SK-N-SH (cell line): Measurements from ENCODE around the gene C16orf96. TPM values are rescaled to one million over a fixed set of nuclear protein-coding genes. Genes with fewer than 3 reads are reported as not detected.

Experiments
- CTCF ChIA-PET: fragments of 300-600, 350-600 bp; formaldehyde crosslinking; extraction: SDS; loops from one replicate; lab custom pipeline; 2021; lab: Yijun Ruan, JAX
- POLR2A ChIA-PET: fragments of 350-600 bp; sonication (Branson Sonifier 250); formaldehyde crosslinking; extraction: SDS; loops from one replicate; lab custom pipeline; 2020; ENCODE audit warnings: antibody characterized with exemption, inconsistent platforms; lab: Yijun Ruan, JAX
- DNase-seq: peaks from one replicate; pipeline ENCODE4 v3.0.0; 2012
- H2AFZ ChIP-seq: fragments of 200-600 bp; sonication (generic); 2 replicates; pipeline ENCODE4 v1.8.1; 2016; ENCODE audit warnings: antibody characterized with exemption, mild to moderate bottlenecking, low read depth
- H3F3A ChIP-seq: fragments of 200-600 bp; sonication (generic); replicated peaks from 2 replicates; pipeline ENCODE3; 2016; ENCODE audit warnings: antibody characterized with exemption, mild to moderate bottlenecking; ENCODE audit not compliant: insufficient read depth
- H3K27ac ChIP-seq, 2 experiments: fragments of 200-500 bp in 1 of 2; fragments of 200-600 bp in 1 of 2; sonication (Bioruptor generic) in 1 of 2; sonication (generic), shearing (Covaris generic) in 1 of 2; 2 replicates each; pipeline versions ENCODE4 v1.5.1 to v1.6.1; 2014 to 2016; ENCODE audit warnings: low read depth in 2 of 2, inconsistent platforms in 1 of 2, low read length in 1 of 2, mild to moderate bottlenecking in 1 of 2, mixed read lengths in 1 of 2
- H3K27me3 ChIP-seq: fragments of 200-600 bp; sonication (generic), shearing (Covaris generic); 2 replicates; pipeline ENCODE4 v1.6.1; 2016; ENCODE audit warnings: mixed run types; ENCODE audit not compliant: insufficient read depth
- H3K36me3 ChIP-seq, 2 experiments: fragments of 200-500 bp in 1 of 2; fragments of 200-600 bp in 1 of 2; sonication (Bioruptor generic) in 1 of 2; sonication (generic) in 1 of 2; replicated peaks in 1 of 2; 2 replicates each; pipeline versions ENCODE3 to v1.5.1; 2014 to 2016; ENCODE audit warnings: low read length in 1 of 2, mild to moderate bottlenecking in 1 of 2; ENCODE audit not compliant: insufficient read depth in 2 of 2, control insufficient read depth in 1 of 2
- H3K4me1 ChIP-seq, 2 experiments: fragments of 200-500 bp in 1 of 2; fragments of 200-600 bp in 1 of 2; sonication (Bioruptor generic) in 1 of 2; sonication (generic), shearing (Covaris generic) in 1 of 2; 2 replicates each; pipeline versions ENCODE4 v1.5.1 to v1.6.1; 2014 to 2016; ENCODE audit warnings: low read depth in 1 of 2, low read length in 1 of 2, mixed run types in 1 of 2; ENCODE audit not compliant: insufficient read depth in 2 of 2, control insufficient read depth in 1 of 2
- H3K4me2 ChIP-seq: fragments of 200-600 bp; sonication (generic), shearing (Covaris generic); 2 replicates; pipeline ENCODE4 v1.6.1; 2017; ENCODE audit warnings: mixed run types
- H3K4me3 ChIP-seq, 2 experiments: fragments of 200-500 bp in 1 of 2; fragments of 200-600 bp in 1 of 2; sonication (Bioruptor generic) in 1 of 2; sonication (generic), shearing (Covaris generic) in 1 of 2; 2 replicates each; pipeline versions ENCODE4 v1.5.1 to v1.8.1; 2014 to 2016; ENCODE audit warnings: low read depth in 2 of 2, inconsistent platforms in 1 of 2, low read length in 1 of 2, mild to moderate bottlenecking in 1 of 2, mixed read lengths in 1 of 2, moderate library complexity in 1 of 2
- H3K79me2 ChIP-seq: fragments of 200-600 bp; sonication (generic); 2 replicates; pipeline ENCODE4 v1.8.1; 2017; ENCODE audit warnings: mild to moderate bottlenecking; ENCODE audit not compliant: insufficient read depth
- H3K9ac ChIP-seq: fragments of 200-600 bp; sonication (generic); 2 replicates; pipeline ENCODE4 v1.6.1; 2017; ENCODE audit warnings: mixed run types
- H3K9me2 ChIP-seq: fragments of 200-600 bp; sonication (generic); 2 replicates; pipeline ENCODE4 v1.6.1; 2017; ENCODE audit warnings: mixed run types
- H3K9me3 ChIP-seq: fragments of 200-600 bp; sonication (generic); 2 replicates; pipeline ENCODE4 v1.6.1; 2017; ENCODE audit warnings: mixed run types, mild to moderate bottlenecking, moderate library complexity
- H4K20me1 ChIP-seq: fragments of 200-600 bp; sonication (generic); 2 replicates; pipeline ENCODE4 v1.6.1; 2017; ENCODE audit warnings: mild to moderate bottlenecking, mixed run types; ENCODE audit not compliant: insufficient read depth
- EP300 ChIP-seq, 2 experiments: IDR thresholded peaks; 2 replicates each; pipeline versions ENCODE4 v1.4.0 to v1.6.1; 2012; ENCODE audit warnings: borderline replicate concordance in 1 of 2, low read depth in 1 of 2, low read length in 1 of 2
- EZH2phosphoT487 ChIP-seq: fragments of 200-600 bp; sonication (generic); IDR thresholded peaks from 2 replicates; pipeline ENCODE4 v1.6.1; 2017; ENCODE audit warnings: low read depth, mixed run types, mild to moderate bottlenecking, antibody characterized with exemption, moderate library complexity, borderline replicate concordance
- FOXJ3 ChIP-seq: sonication (generic); formaldehyde crosslinking; IDR thresholded peaks from 2 replicates; pipeline ENCODE4 v1.5.1; 2020; ENCODE audit warnings: mild to moderate bottlenecking, missing genetic modification reagents
- FOXM1 ChIP-seq: IDR thresholded peaks from 2 replicates; pipeline ENCODE4 v1.4.0; 2012; ENCODE audit warnings: low read depth, mild to moderate bottlenecking
- NFIC ChIP-seq: IDR thresholded peaks from 2 replicates; pipeline ENCODE4 v1.4.0; 2012; ENCODE audit warnings: borderline replicate concordance
- RCOR1 ChIP-seq: fragments of 150-350 bp; IDR thresholded peaks from 2 replicates; pipeline ENCODE4 v1.6.1; 2017; ENCODE audit warnings: antibody characterized with exemption, low read length
- RXRA ChIP-seq: IDR thresholded peaks from 2 replicates; pipeline ENCODE4 v1.4.0; 2012; ENCODE audit warnings: low read depth, mild to moderate bottlenecking, borderline replicate concordance
- SIN3A ChIP-seq: IDR thresholded peaks from 2 replicates; pipeline ENCODE4 v1.6.1; 2012; ENCODE audit warnings: low read depth, mild to moderate bottlenecking, low read length, moderate library complexity, borderline replicate concordance
- WGBS: methylation state at CpG from one replicate; pipeline ENCODE4 v1.1.6; 2017; ENCODE audit warnings: low lambda C conversion rate; 5-methylcytosine and 5-hydroxymethylcytosine counted together
- polyA plus RNA-seq, 3 experiments: library from polyadenylated mRNA; depleted of rRNA; stranded (reverse); fragments of >200 nt; gene quantifications; 2 replicates each; pipeline ENCODE4 v1.2.3, GENCODE V29; 2012
- TF ChIP-seq, protein P1 (sequence below): IDR thresholded peaks from 2 replicates; pipeline ENCODE4 v1.6.1; 2012; ENCODE audit warnings: mild to moderate bottlenecking, low read depth, low read length, moderate library complexity
- TF ChIP-seq, protein P2 (sequence below): IDR thresholded peaks from 2 replicates; pipeline ENCODE4 v1.4.0; 2012; ENCODE audit warnings: low read depth
- TF ChIP-seq, protein P3 (sequence below): IDR thresholded peaks from 2 replicates; pipeline ENCODE4 v1.4.0; 2012; ENCODE audit warnings: low read depth, borderline replicate concordance

Gene C16orf96
- polyA plus RNA-seq, 1 of the 3 experiments (the other 2 are of a cell fraction): 0.05 TPM

GRCh38 chr16:4636196-4636595 is 80.1 kb downstream of the C16orf96 start:
- H3K9ac ChIP-seq: no peak overlapping the region
- H3F3A ChIP-seq: no peaks in the 10 kb centered on the region
- CTCF ChIA-PET: interaction anchor here (1.0 to 1.4 kb wide), 2 partner anchors 12 to 14 kb away, joined by 4 to 5 read pairs; partner anchors contain the start of gene MGRN1
- H3K9me2 ChIP-seq: no peaks in the 10 kb centered on the region
- TF ChIP-seq EZH2phosphoT487: no peak
- TF ChIP-seq RXRA: no peak
- TF ChIP-seq EP300 (IDR thresholded peaks at IDR 0.05; ENCODE audit: borderline replicate concordance in 1 of 2, low read depth in 1 of 2, low read length in 1 of 2): no peak
- TF ChIP-seq FOXJ3: no peak
- no peak for TF ChIP-seq SIN3A
- TF ChIP-seq RCOR1: no peak
- TF ChIP-seq, all 33 proteins: peak for 0
- no peak overlapping the region for H3K4me2 ChIP-seq
- WGBS: 89% methylated on average over 4 of the region's 13 CpGs
- H3K27ac ChIP-seq: no peak overlapping the region
- no peak overlapping the region for H3K4me3 ChIP-seq
- H2AFZ ChIP-seq: no peak overlapping the region
- H3K4me1 ChIP-seq: no peaks in the 10 kb centered on the region
- peaks cover 0 to 4% of the 10 kb centered on the region in 2 experiments for H3K36me3 ChIP-seq
- H3K79me2 ChIP-seq: peaks cover 98% of the 10 kb centered on the region
- H3K9me3 ChIP-seq: 0 out of 2 replicates have a peak, but pooled peaks cover 5% of the 10 kb centered on the region
- DNase-seq: no peak
- H4K20me1 ChIP-seq: peaks cover 92% of the 10 kb centered on the region
- no peaks in the 10 kb centered on the region for H3K27me3 ChIP-seq
- POLR2A ChIA-PET: no interaction called here

DNA sequence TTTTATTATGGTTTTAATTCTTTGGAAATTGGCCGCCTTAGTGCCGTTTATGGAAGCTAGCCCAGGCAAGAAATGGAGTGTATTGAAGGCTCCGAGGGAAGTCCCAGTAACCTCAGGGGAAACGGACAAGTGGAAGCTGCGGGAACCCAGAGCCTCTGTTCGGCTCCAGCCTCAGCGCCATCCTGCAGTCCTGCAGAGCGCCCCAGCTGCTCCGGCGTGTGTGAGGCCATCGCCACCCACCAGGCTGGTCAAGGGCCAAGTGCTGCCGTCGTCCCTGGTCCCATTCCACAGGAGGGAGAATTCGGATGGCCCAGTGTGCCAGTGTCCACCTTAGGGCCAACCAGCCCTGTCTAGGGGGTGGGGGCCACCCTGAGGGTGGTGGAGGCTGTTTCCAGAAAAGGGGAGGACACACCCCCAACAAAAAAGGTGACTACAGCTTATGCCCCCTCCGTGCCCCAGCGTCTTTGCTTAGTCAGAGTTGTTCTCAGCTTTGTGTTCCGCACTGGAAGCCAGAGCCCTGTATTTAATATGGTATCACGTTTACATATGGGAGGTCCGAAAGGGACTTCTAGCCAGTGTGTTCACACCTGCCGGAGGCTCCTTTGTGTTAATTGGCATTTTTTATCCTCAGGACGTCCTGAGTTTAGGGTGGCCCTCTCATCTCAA is 81.5 kb downstream of the C16orf96 start:
- no peaks in the 10 kb centered on the region for H3F3A ChIP-seq
- no peak for DNase-seq
- ChIA-PET POLR2A (no interaction called here), CTCF (interaction anchor here (0.6 to 2.1 kb wide), 5 partner anchors 10 to 45 kb away, joined by 3 to 12 read pairs (median 4); partner anchors contain the start of gene MGRN1)
- peaks cover 93% of the 10 kb centered on the region for H4K20me1 ChIP-seq
- peaks cover 0 to 4% of the 10 kb centered on the region in 2 experiments for H3K36me3 ChIP-seq
- H3K9me3 ChIP-seq: no peaks in the 10 kb centered on the region
- no peak overlapping the region for H3K9ac ChIP-seq
- no peak overlapping the region for H3K4me2 ChIP-seq
- no peak for TF ChIP-seq RXRA
- no peak for TF ChIP-seq RCOR1
- TF ChIP-seq NFIC: no peak
- TF ChIP-seq EZH2phosphoT487: no peak
- no peak for TF ChIP-seq FOXM1
- TF ChIP-seq, protein P1, sequence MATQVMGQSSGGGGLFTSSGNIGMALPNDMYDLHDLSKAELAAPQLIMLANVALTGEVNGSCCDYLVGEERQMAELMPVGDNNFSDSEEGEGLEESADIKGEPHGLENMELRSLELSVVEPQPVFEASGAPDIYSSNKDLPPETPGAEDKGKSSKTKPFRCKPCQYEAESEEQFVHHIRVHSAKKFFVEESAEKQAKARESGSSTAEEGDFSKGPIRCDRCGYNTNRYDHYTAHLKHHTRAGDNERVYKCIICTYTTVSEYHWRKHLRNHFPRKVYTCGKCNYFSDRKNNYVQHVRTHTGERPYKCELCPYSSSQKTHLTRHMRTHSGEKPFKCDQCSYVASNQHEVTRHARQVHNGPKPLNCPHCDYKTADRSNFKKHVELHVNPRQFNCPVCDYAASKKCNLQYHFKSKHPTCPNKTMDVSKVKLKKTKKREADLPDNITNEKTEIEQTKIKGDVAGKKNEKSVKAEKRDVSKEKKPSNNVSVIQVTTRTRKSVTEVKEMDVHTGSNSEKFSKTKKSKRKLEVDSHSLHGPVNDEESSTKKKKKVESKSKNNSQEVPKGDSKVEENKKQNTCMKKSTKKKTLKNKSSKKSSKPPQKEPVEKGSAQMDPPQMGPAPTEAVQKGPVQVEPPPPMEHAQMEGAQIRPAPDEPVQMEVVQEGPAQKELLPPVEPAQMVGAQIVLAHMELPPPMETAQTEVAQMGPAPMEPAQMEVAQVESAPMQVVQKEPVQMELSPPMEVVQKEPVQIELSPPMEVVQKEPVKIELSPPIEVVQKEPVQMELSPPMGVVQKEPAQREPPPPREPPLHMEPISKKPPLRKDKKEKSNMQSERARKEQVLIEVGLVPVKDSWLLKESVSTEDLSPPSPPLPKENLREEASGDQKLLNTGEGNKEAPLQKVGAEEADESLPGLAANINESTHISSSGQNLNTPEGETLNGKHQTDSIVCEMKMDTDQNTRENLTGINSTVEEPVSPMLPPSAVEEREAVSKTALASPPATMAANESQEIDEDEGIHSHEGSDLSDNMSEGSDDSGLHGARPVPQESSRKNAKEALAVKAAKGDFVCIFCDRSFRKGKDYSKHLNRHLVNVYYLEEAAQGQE: no peak
- TF ChIP-seq, protein P2, sequence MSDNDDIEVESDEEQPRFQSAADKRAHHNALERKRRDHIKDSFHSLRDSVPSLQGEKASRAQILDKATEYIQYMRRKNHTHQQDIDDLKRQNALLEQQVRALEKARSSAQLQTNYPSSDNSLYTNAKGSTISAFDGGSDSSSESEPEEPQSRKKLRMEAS: no peak
- TF ChIP-seq, protein P3, sequence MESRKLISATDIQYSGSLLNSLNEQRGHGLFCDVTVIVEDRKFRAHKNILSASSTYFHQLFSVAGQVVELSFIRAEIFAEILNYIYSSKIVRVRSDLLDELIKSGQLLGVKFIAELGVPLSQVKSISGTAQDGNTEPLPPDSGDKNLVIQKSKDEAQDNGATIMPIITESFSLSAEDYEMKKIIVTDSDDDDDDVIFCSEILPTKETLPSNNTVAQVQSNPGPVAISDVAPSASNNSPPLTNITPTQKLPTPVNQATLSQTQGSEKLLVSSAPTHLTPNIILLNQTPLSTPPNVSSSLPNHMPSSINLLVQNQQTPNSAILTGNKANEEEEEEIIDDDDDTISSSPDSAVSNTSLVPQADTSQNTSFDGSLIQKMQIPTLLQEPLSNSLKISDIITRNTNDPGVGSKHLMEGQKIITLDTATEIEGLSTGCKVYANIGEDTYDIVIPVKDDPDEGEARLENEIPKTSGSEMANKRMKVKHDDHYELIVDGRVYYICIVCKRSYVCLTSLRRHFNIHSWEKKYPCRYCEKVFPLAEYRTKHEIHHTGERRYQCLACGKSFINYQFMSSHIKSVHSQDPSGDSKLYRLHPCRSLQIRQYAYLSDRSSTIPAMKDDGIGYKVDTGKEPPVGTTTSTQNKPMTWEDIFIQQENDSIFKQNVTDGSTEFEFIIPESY: no peak
- H3K4me1 ChIP-seq: no peaks in the 10 kb centered on the region
- 96% methylated on average over 15 of the region's 21 CpGs for WGBS
- H2AFZ ChIP-seq: no peak overlapping the region
- H3K79me2 ChIP-seq: peaks cover 98% of the 10 kb centered on the region
- no peaks in the 10 kb centered on the region for H3K9me2 ChIP-seq
- no peak overlapping the region for H3K27ac ChIP-seq
- no peak overlapping the region for H3K4me3 ChIP-seq
- H3K27me3 ChIP-seq: no peaks in the 10 kb centered on the region
